ENCODE data around the gene PSRC1. TPM values are rescaled to one million over a fixed set of nuclear protein-coding genes. Genes with fewer than 3 reads are reported as not detected.

The PSRC1 gene
- polyA plus RNA-seq, 3 donors, result 20.4 to 27.5 (median 24.0) TPM

DNA sequence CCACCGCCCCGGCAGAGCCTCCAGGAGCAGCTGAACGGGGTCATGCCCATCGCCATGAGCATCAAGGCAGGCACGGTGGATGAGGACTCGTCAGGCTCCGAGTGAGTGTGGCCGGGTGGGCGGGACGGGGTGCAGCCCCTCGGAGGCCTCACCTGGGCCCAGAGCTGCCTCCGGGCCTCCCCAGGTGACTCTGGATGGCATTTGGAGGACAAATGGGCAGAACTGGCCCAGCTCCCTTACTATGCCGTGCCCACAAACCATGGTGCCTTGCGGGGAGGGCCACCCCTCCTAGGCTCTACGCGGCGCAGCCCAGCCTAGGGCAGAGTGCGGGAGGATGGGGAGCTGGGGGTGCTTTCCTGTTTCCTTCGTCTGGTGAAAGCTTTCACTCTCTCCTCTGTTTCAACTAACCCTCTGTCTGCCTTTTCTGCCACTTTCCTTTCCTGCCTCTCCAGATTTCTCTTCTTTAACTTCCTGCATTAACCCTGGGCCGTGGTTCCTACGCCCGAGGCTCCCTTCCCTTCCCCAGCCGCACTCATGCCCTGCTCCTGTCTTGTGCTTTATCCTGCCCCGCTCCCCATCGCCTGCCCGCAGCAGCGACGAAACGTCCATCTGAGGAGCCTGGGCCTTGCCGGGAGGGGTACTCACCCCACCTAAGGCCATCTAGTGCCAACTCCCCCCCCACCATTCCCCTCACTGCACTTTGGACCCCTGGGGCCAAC, 9.2 kb downstream of the PSRC1 start:
- DNase-seq (ENCODE audit: low read depth in 3 of 3, low spot score in 2 of 3), result no peak

DNA sequence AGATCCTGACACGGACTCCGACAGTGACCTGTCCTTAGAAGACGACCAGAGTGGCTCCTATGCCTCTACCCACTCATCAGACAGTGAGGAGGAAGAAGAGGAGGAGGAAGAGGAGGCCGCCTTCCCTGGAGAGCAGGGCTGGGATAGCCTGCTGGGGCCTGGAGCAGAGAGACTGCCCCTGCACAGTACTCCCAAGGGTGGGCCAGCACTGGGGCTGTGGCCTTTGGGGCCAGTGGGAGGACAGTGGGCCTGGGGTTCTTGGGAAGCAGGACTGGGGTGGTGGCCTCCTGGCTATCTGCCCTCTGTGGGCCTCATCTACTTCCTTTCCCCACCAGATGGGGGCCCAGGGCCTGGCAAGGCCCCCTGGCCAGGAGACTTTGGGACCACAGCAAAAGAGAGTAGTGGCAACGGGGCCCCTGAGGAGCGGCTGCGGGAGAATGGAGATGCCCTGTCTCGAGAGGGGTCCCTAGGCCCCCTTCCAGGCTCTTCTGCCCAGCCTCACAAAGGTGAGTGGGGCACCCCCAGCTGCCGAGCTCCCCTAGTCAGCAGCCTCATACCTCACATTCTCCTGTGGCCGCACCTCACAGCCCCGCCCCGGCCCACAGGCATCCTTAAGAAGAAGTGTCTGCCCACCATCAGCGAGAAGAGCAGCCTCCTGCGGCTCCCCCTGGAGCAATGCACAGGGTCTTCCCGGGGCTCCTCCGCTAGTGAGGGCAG, 10.0 kb downstream of the PSRC1 start:
- DNase-seq (ENCODE audit: low read depth in 3 of 3, low spot score in 2 of 3), result no peak

DNA sequence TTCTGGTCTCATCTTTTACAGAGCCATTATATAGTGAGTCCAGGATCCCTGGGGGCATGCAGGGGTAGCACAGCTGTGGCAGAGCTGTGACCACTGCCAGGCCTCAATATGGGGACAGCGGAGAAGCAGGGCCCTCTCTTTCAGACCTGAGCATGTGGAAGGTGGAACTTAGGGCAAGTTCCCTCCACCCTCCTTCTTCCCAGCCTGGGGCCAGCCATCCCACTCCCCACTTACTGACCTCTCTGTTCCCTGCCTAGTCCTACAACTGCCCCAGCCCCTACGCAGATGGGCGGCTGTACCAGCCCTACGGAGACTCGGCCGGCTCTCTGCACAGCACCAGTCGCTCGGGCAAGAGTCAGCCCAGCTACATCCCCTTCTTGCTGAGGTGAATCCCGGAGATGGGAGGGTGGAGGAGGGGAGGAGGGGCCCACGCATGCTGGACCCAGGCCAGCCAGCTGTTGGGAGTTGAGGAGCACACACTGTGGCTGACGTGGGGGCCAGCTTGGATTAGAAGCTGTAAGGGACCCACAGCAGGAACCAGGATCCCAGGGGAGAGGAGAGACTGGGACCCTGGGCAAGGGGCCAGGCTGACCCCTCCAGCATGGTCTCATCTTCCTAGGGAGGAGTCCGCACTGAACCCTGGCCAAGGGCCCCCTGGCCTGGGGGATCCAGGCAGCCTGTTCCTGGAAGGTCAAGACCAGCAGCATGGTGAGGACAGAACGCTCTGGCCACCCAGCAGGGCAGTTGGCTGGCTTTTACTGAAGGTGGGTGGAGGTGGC, 10.7 kb downstream of the PSRC1 start:
- no peak for DNase-seq (ENCODE audit: low read depth in 3 of 3, low spot score in 2 of 3)

DNA sequence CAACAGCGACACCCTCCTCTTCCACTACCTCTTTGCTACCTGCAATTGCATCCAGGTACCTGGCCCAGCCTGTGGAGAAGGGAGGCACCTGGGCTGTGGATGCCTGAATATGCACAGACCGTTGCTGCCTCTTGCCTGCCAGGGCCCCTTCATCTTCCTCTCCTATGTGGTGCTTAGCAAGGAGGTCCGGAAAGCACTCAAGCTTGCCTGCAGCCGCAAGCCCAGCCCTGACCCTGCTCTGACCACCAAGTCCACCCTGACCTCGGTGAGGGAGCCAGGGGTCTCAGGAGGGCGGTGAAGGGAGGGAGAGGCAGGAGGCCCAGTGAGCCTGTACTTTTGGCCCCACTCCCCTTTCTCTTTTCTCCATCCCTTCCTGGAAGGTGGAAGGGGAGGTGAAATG, 11.5 kb downstream of the PSRC1 start:
- DNase-seq (ENCODE audit: low read depth in 3 of 3, low spot score in 2 of 3), result no peak

DNA sequence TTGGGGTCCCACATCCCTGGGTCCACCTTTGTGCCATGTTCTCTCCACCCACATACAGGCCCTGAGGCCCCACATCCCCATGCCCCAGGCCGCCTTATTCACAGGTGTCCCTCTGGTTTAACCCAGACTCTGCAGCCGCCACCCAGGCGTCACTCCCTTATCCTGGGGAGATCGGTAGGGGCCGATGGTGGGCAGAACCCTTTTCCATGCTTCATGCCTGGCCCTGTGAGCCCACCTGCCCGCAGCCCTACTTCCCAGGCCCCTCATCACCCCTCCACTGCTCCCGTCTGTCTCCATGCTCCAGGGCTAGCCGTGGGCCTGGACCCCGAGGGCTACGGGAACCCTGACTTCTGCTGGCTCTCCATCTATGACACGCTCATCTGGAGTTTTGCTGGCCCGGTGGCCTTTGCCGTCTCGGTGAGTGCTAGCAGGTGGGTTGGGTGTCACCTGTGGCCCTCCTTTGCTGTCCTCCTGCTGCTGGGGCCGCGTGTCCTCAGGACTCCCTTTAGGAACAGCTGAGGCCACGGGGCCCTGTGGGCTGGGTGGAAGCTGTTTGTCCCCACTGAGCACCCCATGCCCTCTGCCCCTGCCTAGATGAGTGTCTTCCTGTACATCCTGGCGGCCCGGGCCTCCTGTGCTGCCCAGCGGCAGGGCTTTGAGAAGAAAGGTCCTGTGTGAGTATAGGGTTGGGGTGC, 12.2 kb downstream of the PSRC1 start:
- DNase-seq (ENCODE audit: low read depth in 3 of 3, low spot score in 2 of 3), result no peak

DNA sequence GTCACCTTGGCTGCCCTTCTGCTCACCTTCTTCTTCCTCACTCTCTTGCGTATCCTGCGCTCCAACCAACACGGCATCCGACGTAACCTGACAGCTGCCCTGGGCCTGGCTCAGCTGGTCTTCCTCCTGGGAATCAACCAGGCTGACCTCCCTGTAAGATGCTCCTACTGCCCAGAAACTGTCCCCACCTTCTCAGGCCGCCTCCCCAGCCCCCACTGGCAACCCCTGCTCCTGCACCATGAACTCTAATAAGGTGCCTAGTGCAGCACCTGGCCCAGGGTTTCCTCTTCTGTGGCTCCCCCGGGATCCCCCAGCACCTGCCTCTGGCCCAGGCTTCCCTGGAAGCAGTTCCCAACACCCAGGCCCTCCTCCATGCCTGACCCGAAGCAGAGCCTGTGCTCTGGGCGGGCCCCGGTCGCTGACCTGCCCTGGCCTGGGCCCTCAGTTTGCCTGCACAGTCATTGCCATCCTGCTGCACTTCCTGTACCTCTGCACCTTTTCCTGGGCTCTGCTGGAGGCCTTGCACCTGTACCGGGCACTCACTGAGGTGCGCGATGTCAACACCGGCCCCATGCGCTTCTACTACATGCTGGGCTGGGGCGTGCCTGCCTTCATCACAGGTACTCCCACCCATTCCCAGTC, 12.8 kb downstream of the PSRC1 start:
- no peak for DNase-seq (ENCODE audit: low read depth in 3 of 3, low spot score in 2 of 3)

DNA sequence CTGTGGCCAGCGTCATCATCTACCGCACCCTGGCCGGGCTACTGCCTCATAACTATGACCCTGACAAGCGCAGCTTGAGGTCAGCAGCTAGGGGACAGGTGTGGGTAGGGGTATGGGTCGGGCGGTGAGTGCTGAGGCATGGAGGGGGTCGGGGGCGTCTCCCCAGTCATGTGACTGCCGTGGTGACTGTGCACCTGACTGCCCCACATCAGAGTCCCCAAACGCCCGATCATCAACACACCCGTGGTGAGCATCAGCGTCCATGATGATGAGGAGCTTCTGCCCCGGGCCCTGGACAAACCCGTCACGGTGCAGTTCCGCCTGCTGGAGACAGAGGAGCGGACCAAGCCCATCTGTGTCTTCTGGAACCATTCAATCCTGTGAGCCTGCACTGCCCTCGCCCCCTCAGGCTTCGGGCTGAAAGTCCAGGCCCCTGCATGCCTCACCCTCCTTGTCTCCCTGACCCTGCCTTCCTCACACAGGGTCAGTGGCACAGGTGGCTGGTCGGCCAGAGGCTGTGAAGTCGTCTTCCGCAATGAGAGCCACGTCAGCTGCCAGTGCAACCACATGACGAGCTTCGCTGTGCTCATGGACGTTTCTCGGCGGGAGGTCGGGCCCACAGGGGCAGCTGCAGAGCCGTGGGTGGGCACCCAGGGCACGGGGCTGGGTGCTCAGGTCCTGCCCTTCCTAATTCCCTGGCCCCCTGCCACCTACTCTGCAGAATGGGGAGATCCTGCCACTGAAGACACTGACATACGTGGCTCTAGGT, 13.5 kb downstream of the PSRC1 start:
- DNase-seq (ENCODE audit: low read depth in 3 of 3, low spot score in 2 of 3), result no peak

DNA sequence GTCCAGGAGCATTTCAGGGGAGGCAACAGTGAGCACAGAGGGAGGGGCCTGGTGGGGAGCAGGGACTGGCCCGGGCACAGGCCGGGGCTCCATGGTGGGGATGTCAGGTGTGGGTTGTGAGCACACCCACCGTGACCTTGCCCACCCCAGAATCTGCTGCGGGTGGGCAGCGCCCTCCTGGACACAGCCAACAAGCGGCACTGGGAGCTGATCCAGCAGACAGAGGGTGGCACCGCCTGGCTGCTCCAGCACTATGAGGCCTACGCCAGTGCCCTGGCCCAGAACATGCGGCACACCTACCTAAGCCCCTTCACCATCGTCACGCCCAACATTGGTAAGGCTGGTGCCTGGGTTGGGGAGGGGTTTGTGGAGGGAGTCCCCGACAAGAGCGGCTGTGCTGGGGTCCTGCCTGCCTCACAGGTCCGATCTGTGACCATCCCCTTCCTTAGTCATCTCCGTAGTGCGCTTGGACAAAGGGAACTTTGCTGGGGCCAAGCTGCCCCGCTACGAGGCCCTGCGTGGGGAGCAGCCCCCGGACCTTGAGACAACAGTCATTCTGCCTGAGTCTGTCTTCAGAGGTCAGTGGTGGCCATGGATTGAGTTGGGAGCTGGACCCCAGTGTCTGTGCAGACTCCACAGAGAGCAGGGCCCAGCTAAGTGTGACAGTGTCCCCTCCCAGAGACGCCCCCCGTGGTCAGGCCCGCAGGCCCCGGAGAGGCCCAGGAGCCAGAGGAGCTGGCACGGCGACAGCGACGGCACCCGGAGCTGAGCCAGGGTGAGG, 14.3 kb downstream of the PSRC1 start:
- no peak for DNase-seq (ENCODE audit: low read depth in 3 of 3, low spot score in 2 of 3)

DNA sequence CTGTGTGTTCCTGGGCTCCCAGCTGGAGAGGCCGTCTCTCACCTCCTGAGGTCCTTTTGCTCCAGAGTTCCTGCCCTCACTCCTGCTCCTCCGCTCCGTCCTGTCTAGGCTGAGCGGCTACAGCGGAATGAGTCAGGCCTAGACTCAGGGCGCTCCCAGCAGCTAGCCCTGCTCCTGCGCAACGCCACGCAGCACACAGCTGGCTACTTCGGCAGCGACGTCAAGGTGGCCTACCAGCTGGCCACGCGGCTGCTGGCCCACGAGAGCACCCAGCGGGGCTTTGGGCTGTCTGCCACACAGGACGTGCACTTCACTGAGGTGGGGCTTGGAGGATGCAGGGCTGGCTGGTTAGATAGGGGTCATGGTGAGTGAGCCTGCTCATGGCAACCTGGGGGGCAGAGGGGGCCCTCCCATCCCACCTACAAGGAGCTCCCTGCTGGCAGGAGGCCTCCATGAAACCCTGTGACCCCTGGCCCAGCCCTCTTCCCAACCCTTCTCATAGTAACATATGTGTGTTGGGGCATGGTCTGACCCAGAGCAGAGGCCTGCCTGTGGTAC, 15.1 kb downstream of the PSRC1 start:
- no peak for DNase-seq (ENCODE audit: low read depth in 3 of 3, low spot score in 2 of 3)

DNA sequence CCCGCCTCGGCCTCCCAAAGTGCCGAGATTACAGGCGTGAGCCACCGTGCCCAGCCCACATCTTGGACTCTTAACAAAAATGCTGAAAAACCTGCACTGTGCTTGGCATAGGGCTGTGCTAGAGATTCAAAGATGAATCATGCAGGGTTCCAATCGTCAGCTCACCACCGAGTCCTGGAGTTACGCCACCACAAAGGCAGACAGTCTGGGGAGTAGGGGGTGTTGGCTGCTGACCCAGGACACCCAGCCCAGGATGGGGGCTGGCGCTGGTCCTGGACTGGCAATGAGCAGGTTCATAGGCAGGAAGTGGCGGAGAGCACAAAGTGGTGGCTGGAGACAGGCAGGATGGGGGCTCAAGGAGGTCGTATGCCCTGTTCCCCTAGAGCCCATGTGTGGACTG, 16.0 kb downstream of the PSRC1 start:
- DNase-seq (ENCODE audit: low read depth in 3 of 3, low spot score in 2 of 3), result no peak

DNA sequence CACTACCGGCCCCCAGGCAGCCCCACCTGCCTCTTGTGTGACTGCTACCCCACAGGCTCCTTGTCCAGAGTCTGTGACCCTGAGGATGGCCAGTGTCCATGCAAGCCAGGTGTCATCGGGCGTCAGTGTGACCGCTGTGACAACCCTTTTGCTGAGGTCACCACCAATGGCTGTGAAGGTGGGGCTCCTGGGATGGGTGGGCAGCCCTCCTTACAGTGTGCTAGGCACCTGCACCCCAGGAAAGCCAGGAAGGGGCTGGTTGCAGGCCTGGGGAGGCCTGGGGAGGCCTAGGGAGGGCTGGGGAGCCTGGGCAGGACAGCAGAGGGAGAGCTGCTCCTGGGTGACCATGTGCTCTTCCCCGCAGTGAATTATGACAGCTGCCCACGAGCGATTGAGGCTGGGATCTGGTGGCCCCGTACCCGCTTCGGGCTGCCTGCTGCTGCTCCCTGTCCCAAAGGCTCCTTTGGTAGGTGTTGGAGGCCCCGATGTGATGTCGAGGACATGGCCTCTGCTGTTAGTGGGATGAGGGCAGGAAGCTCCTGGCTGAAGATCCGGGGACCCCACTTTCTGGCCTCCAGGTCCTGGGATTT, 17.1 kb downstream of the PSRC1 start:
- DNase-seq (ENCODE audit: low read depth in 3 of 3, low spot score in 2 of 3), result no peak

DNA sequence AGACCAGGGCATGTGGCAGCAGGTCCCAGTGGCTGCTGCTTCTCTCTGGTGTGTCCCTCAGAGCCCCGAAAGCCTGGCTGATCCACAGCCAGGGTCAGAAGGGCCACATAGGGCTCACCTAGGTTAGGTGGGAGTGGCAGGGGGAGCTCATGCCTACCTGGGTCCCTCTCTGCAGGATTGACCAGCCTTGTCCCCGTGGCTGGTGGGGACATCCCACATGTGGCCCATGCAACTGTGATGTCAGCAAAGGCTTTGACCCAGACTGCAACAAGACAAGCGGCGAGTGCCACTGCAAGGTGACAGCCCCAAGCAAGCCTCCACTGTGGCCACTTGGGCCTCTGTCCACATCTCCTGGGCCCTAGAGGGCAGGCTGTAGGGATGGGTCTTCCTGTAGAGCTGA, 17.9 kb downstream of the PSRC1 start:
- no peak for DNase-seq (ENCODE audit: low read depth in 3 of 3, low spot score in 2 of 3)

DNA sequence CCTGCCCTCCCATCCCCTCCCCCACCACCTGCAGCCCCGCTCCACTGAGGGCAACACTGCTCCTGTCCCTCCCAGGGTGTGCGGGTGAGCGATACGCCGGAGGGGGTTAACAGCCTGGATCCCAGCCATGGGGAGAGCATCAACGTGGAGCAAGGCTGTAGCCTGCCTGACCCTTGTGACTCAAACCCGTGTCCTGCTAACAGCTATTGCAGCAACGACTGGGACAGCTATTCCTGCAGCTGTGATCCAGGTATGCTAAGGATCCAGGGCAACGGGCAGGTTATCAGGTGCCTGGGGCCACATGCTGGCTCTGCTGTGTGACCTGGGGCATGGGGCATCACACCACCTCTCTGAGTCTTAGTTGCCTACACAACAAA, 18.6 kb downstream of the PSRC1 start:
- no peak for DNase-seq (ENCODE audit: low read depth in 3 of 3, low spot score in 2 of 3)

DNA sequence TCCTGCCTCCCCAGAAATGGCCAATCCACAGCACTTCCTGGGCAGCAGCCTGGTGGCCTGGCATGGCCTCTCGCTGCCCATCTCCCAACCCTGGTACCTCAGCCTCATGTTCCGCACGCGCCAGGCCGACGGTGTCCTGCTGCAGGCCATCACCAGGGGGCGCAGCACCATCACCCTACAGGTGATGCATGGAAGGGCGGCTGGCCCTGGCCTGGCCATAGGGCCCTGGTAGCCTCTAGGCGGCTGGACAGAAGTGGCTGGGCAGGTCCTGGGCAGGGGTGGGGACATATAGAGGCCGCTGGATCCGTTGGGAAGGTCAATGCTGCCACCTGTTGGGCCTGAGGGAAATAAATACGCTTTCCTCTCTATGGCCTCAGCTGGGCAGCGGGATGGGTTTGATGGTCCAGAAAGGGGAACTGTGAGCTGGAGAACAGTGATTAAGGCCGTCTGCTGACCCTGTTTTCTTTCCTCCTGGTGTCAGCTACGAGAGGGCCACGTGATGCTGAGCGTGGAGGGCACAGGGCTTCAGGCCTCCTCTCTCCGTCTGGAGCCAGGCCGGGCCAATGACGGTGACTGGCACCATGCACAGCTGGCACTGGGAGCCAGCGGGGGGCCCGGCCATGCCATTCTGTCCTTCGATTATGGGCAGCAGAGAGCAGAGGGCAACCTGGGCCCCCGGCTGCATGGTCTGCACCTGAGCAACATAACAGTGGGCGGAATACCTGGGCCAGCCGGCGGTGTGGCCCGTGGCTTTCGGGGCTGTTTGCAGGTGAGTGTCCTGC, 19.2 kb downstream of the PSRC1 start:
- peak in 1 of 3 donors; percentile 64 for DNase-seq (ENCODE audit: low read depth in 3 of 3, low spot score in 2 of 3)

DNA sequence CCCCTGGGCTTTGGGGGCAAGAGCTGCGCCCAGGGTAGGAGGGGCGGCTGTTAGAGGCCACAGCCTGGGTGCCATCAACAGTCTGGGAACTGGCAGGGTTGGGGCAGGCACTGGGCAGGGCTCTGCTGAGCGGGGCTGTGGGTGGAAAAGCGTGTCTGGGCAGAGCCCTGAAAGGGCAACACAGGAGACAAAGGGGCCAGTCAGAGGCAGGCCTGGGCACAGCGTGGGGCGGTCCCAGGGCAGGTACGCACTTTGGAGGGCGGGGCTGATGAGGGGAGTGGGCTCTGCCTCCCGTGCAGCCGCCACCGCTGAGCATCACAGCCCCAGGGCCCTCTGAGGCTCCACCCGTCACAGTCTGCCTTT, 19.7 kb downstream of the PSRC1 start:
- no peak for DNase-seq (ENCODE audit: low read depth in 3 of 3, low spot score in 2 of 3)

DNA sequence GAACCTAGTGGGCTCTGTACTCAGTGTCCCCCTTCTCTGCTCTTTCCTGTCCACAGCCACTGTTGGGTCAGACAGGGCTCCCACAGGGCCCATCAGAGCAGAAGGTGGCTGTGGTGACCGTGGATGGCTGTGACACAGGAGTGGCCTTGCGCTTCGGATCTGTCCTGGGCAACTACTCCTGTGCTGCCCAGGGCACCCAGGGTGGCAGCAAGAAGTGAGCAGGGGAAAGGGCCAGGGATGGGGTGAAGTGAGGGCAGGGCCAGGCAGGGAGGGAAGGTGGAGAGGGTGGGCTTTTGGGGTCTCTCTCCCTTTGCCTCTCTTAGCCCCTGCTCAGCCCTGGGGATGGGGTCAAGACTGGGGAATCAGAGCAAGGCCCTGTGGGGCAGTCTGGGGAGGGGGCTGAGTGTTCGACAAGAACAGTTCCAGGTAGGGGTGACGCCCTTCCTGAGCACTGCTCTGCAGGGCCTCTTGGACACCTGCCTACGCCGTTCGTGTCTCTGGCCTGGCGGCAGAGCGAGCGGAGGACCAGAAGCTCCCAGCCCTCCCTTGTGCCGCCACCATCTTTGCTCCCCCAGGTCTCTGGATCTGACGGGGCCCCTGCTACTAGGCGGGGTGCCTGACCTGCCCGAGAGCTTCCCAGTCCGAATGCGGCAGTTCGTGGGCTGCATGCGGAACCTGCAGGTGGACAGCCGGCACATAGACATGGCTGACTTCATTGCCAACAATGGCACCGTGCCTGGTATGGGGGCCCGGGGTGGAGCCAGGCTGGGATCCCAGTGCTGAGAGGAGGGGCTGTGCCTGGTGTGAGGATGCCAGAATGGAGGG, 20.5 kb downstream of the PSRC1 start:
- DNase-seq (ENCODE audit: low read depth in 3 of 3, low spot score in 2 of 3), result no peak

DNA sequence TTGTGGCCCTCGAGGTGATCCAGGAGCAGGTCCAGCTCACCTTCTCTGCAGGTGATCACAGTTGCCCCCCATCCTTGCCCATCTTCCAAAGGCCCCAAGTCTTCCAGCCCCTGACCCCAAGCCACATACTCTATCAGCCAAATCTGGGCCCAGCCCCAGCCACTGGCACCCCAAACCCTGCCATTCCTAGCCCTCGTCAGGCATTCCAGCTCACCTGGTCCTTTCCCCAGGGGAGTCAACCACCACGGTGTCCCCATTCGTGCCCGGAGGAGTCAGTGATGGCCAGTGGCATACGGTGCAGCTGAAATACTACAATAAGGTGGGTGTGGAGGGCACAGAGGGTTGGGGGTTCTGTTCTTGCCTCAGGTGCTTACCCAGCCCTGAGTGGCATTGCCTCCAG, 21.4 kb downstream of the PSRC1 start:
- no peak for DNase-seq (ENCODE audit: low read depth in 3 of 3, low spot score in 2 of 3)

Data from right renal cortex interstitium (tissue), 3 donors.